Measurements from ENCODE around the gene ARMC9. TPM values are rescaled to one million over a fixed set of nuclear protein-coding genes. Genes with fewer than 3 reads are reported as not detected.
A peak's percentile ranks its signal among the peaks of the same experiment; 100 is the strongest.
"Not testable (repeated sequence)": the region's sequence is repeated elsewhere in the genome, so short reads cannot be mapped to it uniquely, and the experiment has no call there.

Gene ARMC9
- total RNA-seq, 4 donors from 2014 or later = 0.20 to 7.2 (median 3.2) TPM

GRCh38 chr2:231344851-231345250 is 146.4 kb downstream of the ARMC9 start:
- Histone ChIP-seq H3K9me3 (no peaks in the 10 kb centered on the region), H3K27ac (no peak overlapping the region), H3K4me1 (no peaks in the 10 kb centered on the region), H3K36me3 (no peaks in the 10 kb centered on the region), H3K4me3 (no peak overlapping the region), H3K27me3 (no peaks in the 10 kb centered on the region)
- intact Hi-C loops (cut with DNase I; ENCODE audit: low total_unique reads) = no loop called here
- no peak for ATAC-seq
- in situ Hi-C loops (cut with MboI; ENCODE audit: low sequenced_read_pairs in 4 of 4) = no loop called here
- DNase-seq = no peak
- no peak for TF ChIP-seq CTCF (IDR thresholded peaks at IDR 0.05 in 4 of 5, conservative IDR thresholded peaks at IDR 0.05 in 1 of 5)
- no peak for TF ChIP-seq POLR2A (IDR thresholded peaks at IDR 0.05)

GRCh38 chr2:231347081-231347480 is 148.7 kb downstream of the ARMC9 start:
- no peaks in the 10 kb centered on the region for H3K4me1 ChIP-seq
- intact Hi-C loops (cut with DNase I; ENCODE audit: low total_unique reads) = no loop called here
- no peaks in the 10 kb centered on the region for H3K27me3 ChIP-seq
- no peaks in the 10 kb centered on the region for H3K36me3 ChIP-seq
- in situ Hi-C loops (cut with MboI; ENCODE audit: low sequenced_read_pairs in 4 of 4) = no loop called here
- no peak for ATAC-seq
- no peaks in the 10 kb centered on the region for H3K9me3 ChIP-seq
- no peak overlapping the region for H3K4me3 ChIP-seq
- no peak overlapping the region for H3K27ac ChIP-seq
- TF ChIP-seq CTCF (IDR thresholded peaks at IDR 0.05 in 4 of 5, conservative IDR thresholded peaks at IDR 0.05 in 1 of 5) (no peak), POLR2A (IDR thresholded peaks at IDR 0.05) (no peak)
- DNase-seq = no peak

- H3K36me3 ChIP-seq = no peaks in the 10 kb centered on the region
- TF ChIP-seq CTCF (IDR thresholded peaks at IDR 0.05 in 4 of 5, conservative IDR thresholded peaks at IDR 0.05 in 1 of 5) = no peak
- no peak for TF ChIP-seq POLR2A (IDR thresholded peaks at IDR 0.05)
- intact Hi-C loops (cut with DNase I; ENCODE audit: low total_unique reads) (no loop called here), in situ Hi-C loops (cut with MboI; ENCODE audit: low sequenced_read_pairs in 4 of 4) (no loop called here)
- no peak for DNase-seq
- H3K9me3 ChIP-seq = no peaks in the 10 kb centered on the region
- no peak overlapping the region for H3K27ac ChIP-seq
- ATAC-seq = no peak
- H3K27me3 ChIP-seq = no peaks in the 10 kb centered on the region
- no peaks in the 10 kb centered on the region for H3K4me1 ChIP-seq
- no peak overlapping the region for H3K4me3 ChIP-seq
These were observed 149.2 kb downstream of the ARMC9 start for GRCh38 chr2:231347638-231348037.

- Histone ChIP-seq H3K36me3 (no peaks in the 10 kb centered on the region), H3K27me3 (no peaks in the 10 kb centered on the region), H3K9me3 (no peaks in the 10 kb centered on the region), H3K4me3 (no peak overlapping the region), H3K4me1 (no peaks in the 10 kb centered on the region), H3K27ac (no peak overlapping the region)
- DNase-seq (no peak), ATAC-seq (no peak)
- in situ Hi-C loops (cut with MboI; ENCODE audit: low sequenced_read_pairs in 4 of 4) (no loop called here), intact Hi-C loops (cut with DNase I; ENCODE audit: low total_unique reads) (no loop called here)
- no peak for TF ChIP-seq CTCF (IDR thresholded peaks at IDR 0.05 in 4 of 5, conservative IDR thresholded peaks at IDR 0.05 in 1 of 5)
- no peak for TF ChIP-seq POLR2A (IDR thresholded peaks at IDR 0.05)
These were observed 149.7 kb downstream of the ARMC9 start for GRCh38 chr2:231348173-231348572.

GRCh38 chr2:231348704-231349373 is 150.4 kb downstream of the ARMC9 start:
- Histone ChIP-seq H3K4me1 (no peaks in the 10 kb centered on the region), H3K36me3 (no peaks in the 10 kb centered on the region), H3K27ac (no peak overlapping the region), H3K9me3 (no peaks in the 10 kb centered on the region), H3K4me3 (no peak overlapping the region), H3K27me3 (no peaks in the 10 kb centered on the region)
- ATAC-seq (no peak), DNase-seq (no peak)
- TF ChIP-seq POLR2A (IDR thresholded peaks at IDR 0.05) (peak in 1 of 2 donors; percentile 23), CTCF (IDR thresholded peaks at IDR 0.05 in 4 of 5, conservative IDR thresholded peaks at IDR 0.05 in 1 of 5) (no peak)
- intact Hi-C loops (cut with DNase I; ENCODE audit: low total_unique reads) = no loop called here
- in situ Hi-C loops (cut with MboI; ENCODE audit: low sequenced_read_pairs in 4 of 4) = no loop called here

GRCh38 chr2:231349374-231349735 is 150.9 kb downstream of the ARMC9 start:
- H3K27me3 ChIP-seq; H3K4me1 ChIP-seq; ATAC-seq; H3K4me3 ChIP-seq; H3K27ac ChIP-seq; intact Hi-C loops (cut with DNase I; ENCODE audit: low total_unique reads); H3K36me3 ChIP-seq; H3K9me3 ChIP-seq; in situ Hi-C loops (cut with MboI; ENCODE audit: low sequenced_read_pairs in 4 of 4); DNase-seq: not testable (repeated sequence)

Data from gastrocnemius medialis (tissue), 4 donors.